ENCODE results near the gene PTGER4. TPM values are rescaled to one million over a fixed set of nuclear protein-coding genes. Genes with fewer than 3 reads are reported as not detected.

Gene PTGER4
- total RNA-seq = under 1 TPM in 1 of 2 donors, not detected in 1; 0.34 TPM

DNA sequence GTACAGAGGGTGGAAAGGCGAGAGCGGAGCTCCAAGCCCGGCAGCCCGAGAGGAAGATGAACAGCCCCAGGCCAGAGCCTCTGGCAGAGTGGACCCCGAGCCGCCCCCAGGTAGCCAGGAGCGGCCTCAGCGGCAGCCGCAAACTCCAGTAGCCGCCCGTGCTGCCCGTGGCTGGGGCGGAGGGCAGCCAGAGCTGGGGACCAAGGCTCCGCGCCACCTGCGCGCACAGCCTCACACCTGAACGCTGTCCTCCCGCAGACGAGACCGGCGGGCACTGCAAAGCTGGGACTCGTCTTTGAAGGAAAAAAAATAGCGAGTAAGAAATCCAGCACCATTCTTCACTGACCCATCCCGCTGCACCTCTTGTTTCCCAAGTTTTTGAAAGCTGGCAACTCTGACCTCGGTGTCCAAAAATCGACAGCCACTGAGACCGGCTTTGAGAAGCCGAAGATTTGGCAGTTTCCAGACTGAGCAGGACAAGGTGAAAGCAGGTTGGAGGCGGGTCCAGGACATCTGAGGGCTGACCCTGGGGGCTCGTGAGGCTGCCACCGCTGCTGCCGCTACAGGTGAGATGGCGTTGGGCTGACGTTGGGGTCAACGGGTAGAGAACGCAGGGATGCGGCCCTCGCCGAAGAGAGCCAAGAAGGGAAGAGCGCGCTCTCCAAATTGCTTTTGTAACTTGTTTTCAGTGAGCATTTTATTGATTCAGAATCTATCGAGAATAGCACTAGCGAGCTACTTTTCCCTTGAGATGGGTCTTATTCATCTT is at the start of gene PTGER4:
Gene PTGER4, plus strand, starts transcription at position 3 of the 769 bp plus-strand sequence. CDS start 1,079 bp downstream, outside the sequence.

Small RNAs within 50 kb of the gene (small RNA-seq; reads per million reads assigned to genes)
- gene RF00092 = 0 reads per million in 2 donors

Other genes starting within 250 kb of the PTGER4 start
- 10 to 100 TPM; 12.7 to 15.0 TPM for gene TTC33, start 76.0 kb downstream of the PTGER4 start, total RNA-seq
- 10 to 100 TPM; 63.3 to 66.3 TPM for gene PRKAA1, start 118.5 kb downstream of the PTGER4 start, total RNA-seq
- gene RPL37, start 155.3 kb downstream of the PTGER4 start, total RNA-seq = 100 to 1,000 TPM; 186 to 460 TPM
- gene CARD6, start 161.5 kb downstream of the PTGER4 start, total RNA-seq = 1 to 10 TPM; 5.3 to 7.9 TPM
- not detected for gene C7, start 229.6 kb downstream of the PTGER4 start, total RNA-seq

Measured in melanocyte of skin (primary cell).